ENCODE data around the gene SLC17A8. TPM values are rescaled to one million over a fixed set of nuclear protein-coding genes. Genes with fewer than 3 reads are reported as not detected.
A peak's percentile ranks its signal among the peaks of the same experiment; 100 is the strongest.

SLC17A8 gene
- total RNA-seq, 1 donor from 2014 or later: not detected

DNA sequence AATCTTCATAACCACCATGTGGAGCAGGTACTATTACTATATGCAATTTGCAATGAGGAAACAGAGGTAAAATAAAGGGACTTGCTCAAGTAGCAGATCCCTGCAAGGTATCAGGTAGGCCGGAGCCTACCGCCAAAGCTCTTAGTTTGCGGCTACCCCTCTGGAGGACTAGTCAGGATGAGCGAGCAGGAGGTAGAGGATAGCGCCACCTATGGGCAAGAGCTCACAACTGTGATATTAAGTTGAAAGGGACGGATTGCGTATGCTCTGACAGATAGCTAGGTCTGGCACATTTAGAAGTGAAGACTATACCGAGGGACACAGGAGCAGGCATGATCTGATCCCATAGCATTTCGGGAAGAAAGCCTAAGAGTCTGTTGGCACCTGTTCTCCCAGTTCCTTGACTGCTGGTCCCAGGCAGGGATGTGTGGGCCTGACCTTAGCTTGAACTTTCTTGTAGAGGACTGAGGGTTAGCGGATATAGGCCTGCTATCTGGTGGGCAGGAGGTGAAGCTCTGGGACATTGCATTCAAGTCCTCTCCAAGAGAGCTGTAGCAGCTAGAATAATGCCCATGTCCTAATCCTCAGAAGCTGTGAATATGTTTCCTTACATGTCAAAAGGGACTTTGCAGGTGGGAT lies 48.0 kb downstream of the SLC17A8 start:
- TF ChIP-seq, protein P1, sequence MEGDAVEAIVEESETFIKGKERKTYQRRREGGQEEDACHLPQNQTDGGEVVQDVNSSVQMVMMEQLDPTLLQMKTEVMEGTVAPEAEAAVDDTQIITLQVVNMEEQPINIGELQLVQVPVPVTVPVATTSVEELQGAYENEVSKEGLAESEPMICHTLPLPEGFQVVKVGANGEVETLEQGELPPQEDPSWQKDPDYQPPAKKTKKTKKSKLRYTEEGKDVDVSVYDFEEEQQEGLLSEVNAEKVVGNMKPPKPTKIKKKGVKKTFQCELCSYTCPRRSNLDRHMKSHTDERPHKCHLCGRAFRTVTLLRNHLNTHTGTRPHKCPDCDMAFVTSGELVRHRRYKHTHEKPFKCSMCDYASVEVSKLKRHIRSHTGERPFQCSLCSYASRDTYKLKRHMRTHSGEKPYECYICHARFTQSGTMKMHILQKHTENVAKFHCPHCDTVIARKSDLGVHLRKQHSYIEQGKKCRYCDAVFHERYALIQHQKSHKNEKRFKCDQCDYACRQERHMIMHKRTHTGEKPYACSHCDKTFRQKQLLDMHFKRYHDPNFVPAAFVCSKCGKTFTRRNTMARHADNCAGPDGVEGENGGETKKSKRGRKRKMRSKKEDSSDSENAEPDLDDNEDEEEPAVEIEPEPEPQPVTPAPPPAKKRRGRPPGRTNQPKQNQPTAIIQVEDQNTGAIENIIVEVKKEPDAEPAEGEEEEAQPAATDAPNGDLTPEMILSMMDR (IDR thresholded peaks at IDR 0.05; ENCODE audit: borderline replicate concordance): peak; percentile 59
- no peak overlapping the region for H3K4me3 ChIP-seq
- intact Hi-C loops (cut with micrococcal nuclease): no loop called here
- no peaks in the 10 kb centered on the region for H3K4me1 ChIP-seq
- no peaks in the 10 kb centered on the region for H3K36me3 ChIP-seq
- no peak overlapping the region for H3K27ac ChIP-seq (replicated peaks)
- peaks cover 7% of the 10 kb centered on the region for H3K9me3 ChIP-seq (replicated peaks)
- no peak for DNase-seq
- no peaks in the 10 kb centered on the region for H3K27me3 ChIP-seq (ENCODE audit: low read depth)

DNA sequence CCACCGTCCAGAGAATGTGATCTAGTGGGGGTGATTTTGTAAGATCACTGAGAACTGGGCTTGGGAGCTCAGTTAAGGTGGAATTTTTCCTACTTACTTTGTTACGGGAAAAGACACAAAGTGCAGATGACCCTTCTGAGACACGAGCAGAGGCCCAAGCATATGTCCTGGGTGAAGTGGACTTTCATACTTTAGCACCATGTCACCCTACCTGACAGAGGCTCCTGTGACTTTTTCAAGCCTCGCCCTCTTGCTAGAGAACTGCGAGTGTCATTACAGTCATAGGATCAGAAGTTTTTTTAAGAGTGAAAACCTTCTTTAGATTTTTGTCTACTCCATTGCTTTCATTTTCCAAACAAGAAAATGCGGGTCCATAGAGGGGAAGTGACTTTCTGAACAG lies 56.1 kb downstream of the SLC17A8 start:
- Histone ChIP-seq H3K9me3 (replicated peaks) (no peaks in the 10 kb centered on the region), H3K4me3 (no peak overlapping the region), H3K27ac (replicated peaks) (no peak overlapping the region), H3K4me1 (no peaks in the 10 kb centered on the region), H3K36me3 (no peaks in the 10 kb centered on the region), H3K27me3 (ENCODE audit: low read depth) (no peaks in the 10 kb centered on the region)
- TF ChIP-seq, protein P1 (IDR thresholded peaks at IDR 0.05; ENCODE audit: borderline replicate concordance): no peak
- DNase-seq: no peak
- intact Hi-C loops (cut with micrococcal nuclease): no loop called here

DNA sequence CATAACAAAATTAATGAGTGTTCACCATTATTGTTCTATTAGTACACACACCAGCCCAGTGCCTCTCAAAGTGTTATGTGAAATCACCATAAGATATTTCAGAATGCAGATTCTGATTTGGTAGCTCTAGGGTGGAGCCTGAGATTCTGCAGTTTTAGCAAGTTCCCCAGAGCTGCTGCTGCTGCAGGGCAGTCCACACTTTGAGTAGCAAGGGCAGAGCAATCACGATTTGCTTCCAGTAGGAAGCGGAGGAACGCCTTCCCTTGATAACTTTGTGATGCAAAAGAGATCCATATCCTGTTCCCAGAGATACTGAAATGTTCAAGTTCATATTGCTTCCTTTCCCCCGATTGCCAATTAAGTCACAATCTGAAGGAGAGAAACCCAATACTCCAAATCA lies 57.9 kb downstream of the SLC17A8 start:
- Histone ChIP-seq H3K27me3 (ENCODE audit: low read depth) (peaks cover 5% of the 10 kb centered on the region), H3K4me3 (no peak overlapping the region), H3K27ac (replicated peaks) (no peak overlapping the region), H3K36me3 (no peaks in the 10 kb centered on the region), H3K9me3 (replicated peaks) (no peaks in the 10 kb centered on the region), H3K4me1 (no peaks in the 10 kb centered on the region)
- TF ChIP-seq, protein P1 (IDR thresholded peaks at IDR 0.05; ENCODE audit: borderline replicate concordance): no peak
- intact Hi-C loops (cut with micrococcal nuclease): no loop called here
- no peak for DNase-seq

DNA sequence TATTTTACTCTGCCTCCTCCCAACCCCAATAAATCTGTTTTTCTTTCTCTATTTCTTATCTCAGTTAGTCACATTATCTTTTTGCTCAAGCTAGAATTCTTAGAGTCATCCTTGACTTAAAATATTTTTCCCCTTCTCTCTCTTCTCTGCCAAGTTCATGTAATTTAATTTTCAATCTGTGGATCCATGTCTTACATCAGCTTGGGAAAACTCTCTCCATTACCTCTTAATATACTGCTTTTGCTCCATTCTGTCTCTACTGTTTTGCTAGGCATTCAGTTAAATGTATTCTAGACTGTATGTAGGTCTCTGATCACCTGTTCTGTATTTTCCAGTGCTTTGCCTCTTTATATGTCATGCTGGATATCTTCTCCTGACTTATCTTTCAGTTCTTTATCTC lies 65.8 kb downstream of the SLC17A8 start:
- H3K27me3 ChIP-seq (ENCODE audit: low read depth): peaks cover 7% of the 10 kb centered on the region
- H3K4me1 ChIP-seq: no peaks in the 10 kb centered on the region
- intact Hi-C loops (cut with micrococcal nuclease): no loop called here
- TF ChIP-seq, protein P1 (IDR thresholded peaks at IDR 0.05; ENCODE audit: borderline replicate concordance): no peak
- H3K36me3 ChIP-seq: no peaks in the 10 kb centered on the region
- no peak for DNase-seq
- peaks cover 28% of the 10 kb centered on the region for H3K9me3 ChIP-seq (replicated peaks)
- no peak overlapping the region for H3K27ac ChIP-seq (replicated peaks)
- no peak overlapping the region for H3K4me3 ChIP-seq

DNA sequence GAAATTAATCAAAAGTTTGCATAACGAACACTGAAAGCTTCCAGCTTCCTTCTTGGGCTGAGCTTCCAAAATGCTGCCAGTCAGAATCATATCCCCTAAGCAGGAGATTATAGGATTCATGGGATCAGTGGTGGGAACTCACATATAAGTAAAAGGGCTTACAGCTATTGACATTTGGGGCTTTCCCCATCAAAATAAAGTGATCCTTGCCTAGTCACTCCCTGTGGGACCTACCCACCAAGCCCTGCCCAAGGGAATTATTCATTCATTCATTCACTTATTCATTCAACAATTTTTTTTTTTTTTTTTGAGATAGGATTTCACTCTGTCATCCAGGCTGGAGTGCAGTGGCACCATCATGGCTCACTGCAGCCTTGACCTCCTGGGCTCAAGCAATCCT lies 69.3 kb downstream of the SLC17A8 start:
- no peak for DNase-seq
- TF ChIP-seq, protein P1 (IDR thresholded peaks at IDR 0.05; ENCODE audit: borderline replicate concordance): no peak
- Histone ChIP-seq H3K36me3 (no peaks in the 10 kb centered on the region), H3K27ac (replicated peaks) (no peak overlapping the region), H3K4me1 (no peaks in the 10 kb centered on the region), H3K4me3 (no peak overlapping the region), H3K27me3 (ENCODE audit: low read depth) (no peaks in the 10 kb centered on the region), H3K9me3 (replicated peaks) (peaks cover 41% of the 10 kb centered on the region)
- intact Hi-C loops (cut with micrococcal nuclease): no loop called here

All from left ventricle myocardium inferior (tissue), 1 donor.